ENCODE results near the gene RASAL2. TPM values are rescaled to one million over a fixed set of nuclear protein-coding genes. Genes with fewer than 3 reads are reported as not detected.
A peak's percentile ranks its signal among the peaks of the same experiment; 100 is the strongest.

The RASAL2 gene
- total RNA-seq, 1 experiment from 2014 or later = 22.2 TPM

DNA sequence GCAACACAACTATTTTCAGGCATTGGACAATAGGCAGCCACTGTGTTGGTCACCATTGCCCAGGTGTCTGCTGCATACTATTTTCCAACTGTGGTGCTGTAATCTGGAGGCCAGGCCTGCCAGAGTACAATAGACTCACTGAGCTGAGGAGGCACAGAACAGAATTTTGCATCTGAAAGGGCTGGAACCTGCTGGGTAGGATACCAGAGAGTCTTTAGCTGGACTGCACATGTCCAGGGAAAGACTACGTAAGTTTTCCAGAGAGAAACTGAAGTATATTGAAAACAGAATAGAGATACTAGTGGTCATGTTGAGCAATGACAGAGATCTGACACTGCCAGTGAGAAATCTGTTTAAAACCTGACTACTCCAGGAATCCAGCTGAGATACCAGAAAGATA lies 200.8 kb downstream of the RASAL2 start:
- no peak overlapping the region for H3K18ac ChIP-seq (ENCODE audit: insufficient read length, low read depth, low read length)

More for the DNA sequence above, 200.8 kb downstream of the RASAL2 start:
- Histone ChIP-seq H3K79me1 (ENCODE audit: insufficient read depth, low read depth, low read length, poor library complexity, severe bottlenecking) (peaks cover 4% of the 10 kb centered on the region), H3K9me3 (ENCODE audit: control insufficient read depth, low read depth, low read length) (no peaks in the 10 kb centered on the region), H3K27me3 (ENCODE audit: insufficient read depth, low read length) (no peaks in the 10 kb centered on the region), H4K8ac (replicated peaks; ENCODE audit: insufficient read length, low read depth, low read length) (no peak overlapping the region), H3K23me2 (ENCODE audit: insufficient read length, low read depth, low read length, poor library complexity, severe bottlenecking) (no peaks in the 10 kb centered on the region), H3K56ac (ENCODE audit: insufficient read length, low read depth, low read length) (no peak overlapping the region), H4K5ac (ENCODE audit: insufficient read length, low read depth, low read length) (no peak overlapping the region), H2BK15ac (ENCODE audit: low read depth, low read length) (no peak overlapping the region), H2BK5ac (ENCODE audit: insufficient read length, low read length) (no peak overlapping the region), H3K4ac (ENCODE audit: low read depth, low read length) (no peak overlapping the region), H3K27ac (ENCODE audit: insufficient read length, low read depth, low read length) (no peak overlapping the region), H3K23ac (ENCODE audit: insufficient read length, low read depth, low read length) (no peak overlapping the region), H3K4me1 (ENCODE audit: insufficient read depth, low read length) (peaks cover 6% of the 10 kb centered on the region; the same call in 1 of the 2 replicates), H3K4me2 (ENCODE audit: insufficient read depth, insufficient read length, low read length) (no peak overlapping the region), H3T11ph (ENCODE audit: low read length) (no peak overlapping the region), H2AFZ (ENCODE audit: low read length) (no peak overlapping the region), H2AK5ac (ENCODE audit: insufficient read length, low read length) (no peak overlapping the region), H3K9ac (ENCODE audit: extremely low read depth, insufficient read length, low read length) (no peak overlapping the region), H3K79me2 (ENCODE audit: insufficient read depth, low read length) (peaks cover 2% of the 10 kb centered on the region; the same call in 1 of the 2 replicates), H2BK20ac (ENCODE audit: low read depth, low read length, poor library complexity, severe bottlenecking) (no peak overlapping the region), H2BK120ac (ENCODE audit: low read depth, low read length, poor library complexity, severe bottlenecking) (no peak overlapping the region), H3K14ac (ENCODE audit: insufficient read depth, low read length) (no peak overlapping the region), H2BK12ac (ENCODE audit: insufficient read length, low read depth, low read length) (no peak overlapping the region), H4K20me1 (ENCODE audit: control insufficient read depth, insufficient read depth, insufficient read length) (no peaks in the 10 kb centered on the region), H4K91ac (ENCODE audit: insufficient read length, low read depth, low read length) (no peak overlapping the region)
- Mint-ChIP-seq H3K4me3 (no peak overlapping the region), H3K36me3 (ENCODE audit: insufficient read depth in 1 of 3, low read depth in 3 of 3) (peaks cover 0 to 6% (median 4%) of the 10 kb centered on the region in 3 experiments; a peak in 2 of 7 replicates), H3K4me1 (peaks cover 25 to 28% of the 10 kb centered on the region in 2 experiments), H3K9me3 (no peaks in the 10 kb centered on the region; a peak in 1 of 5 replicates), H3K27ac (peak overlapping the region in 2 of 3 experiments; percentile 51 to 57; a peak in 2 of 7 replicates), H3K27me3 (ENCODE audit: low read depth) (no peaks in the 10 kb centered on the region)
- TF ChIP-seq, protein P1, sequence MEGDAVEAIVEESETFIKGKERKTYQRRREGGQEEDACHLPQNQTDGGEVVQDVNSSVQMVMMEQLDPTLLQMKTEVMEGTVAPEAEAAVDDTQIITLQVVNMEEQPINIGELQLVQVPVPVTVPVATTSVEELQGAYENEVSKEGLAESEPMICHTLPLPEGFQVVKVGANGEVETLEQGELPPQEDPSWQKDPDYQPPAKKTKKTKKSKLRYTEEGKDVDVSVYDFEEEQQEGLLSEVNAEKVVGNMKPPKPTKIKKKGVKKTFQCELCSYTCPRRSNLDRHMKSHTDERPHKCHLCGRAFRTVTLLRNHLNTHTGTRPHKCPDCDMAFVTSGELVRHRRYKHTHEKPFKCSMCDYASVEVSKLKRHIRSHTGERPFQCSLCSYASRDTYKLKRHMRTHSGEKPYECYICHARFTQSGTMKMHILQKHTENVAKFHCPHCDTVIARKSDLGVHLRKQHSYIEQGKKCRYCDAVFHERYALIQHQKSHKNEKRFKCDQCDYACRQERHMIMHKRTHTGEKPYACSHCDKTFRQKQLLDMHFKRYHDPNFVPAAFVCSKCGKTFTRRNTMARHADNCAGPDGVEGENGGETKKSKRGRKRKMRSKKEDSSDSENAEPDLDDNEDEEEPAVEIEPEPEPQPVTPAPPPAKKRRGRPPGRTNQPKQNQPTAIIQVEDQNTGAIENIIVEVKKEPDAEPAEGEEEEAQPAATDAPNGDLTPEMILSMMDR (conservative IDR thresholded peaks at IDR 0.05) = peak; percentile 45
- WGBS (ENCODE audit: extremely low coverage, insufficient read length, low lambda C conversion rate) = no CpG with 5 or more reads among the region's 1 CpG
- no peak for DNase-seq
